ENCODE data around the gene RRAGD.

DNA sequence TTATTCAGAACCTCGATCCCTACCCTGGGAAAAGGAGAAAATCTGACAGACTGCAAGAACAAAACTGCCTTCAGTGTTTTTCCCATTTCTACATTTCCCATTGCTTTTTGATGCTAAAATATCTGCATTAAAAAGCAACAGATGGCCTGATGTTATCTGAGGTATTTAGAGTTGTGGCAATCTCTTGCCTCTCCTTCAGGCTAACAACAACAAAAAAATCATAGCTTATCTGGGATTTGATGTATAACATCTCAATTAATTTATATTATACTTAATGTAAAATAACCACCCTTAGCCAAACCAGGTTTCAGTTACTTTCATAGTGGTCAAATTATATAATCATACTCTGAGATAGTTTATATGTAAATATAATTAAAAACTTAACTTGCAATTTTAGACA is 81.2 kb downstream of the RRAGD start:
- TF ChIP-seq CTCF (IDR thresholded peaks at IDR 0.05) (no peak), NFIC (IDR thresholded peaks at IDR 0.05; ENCODE audit: borderline replicate concordance) (no peak), GABPA (IDR thresholded peaks at IDR 0.05; ENCODE audit: low read depth) (no peak), MAX (IDR thresholded peaks at IDR 0.05; ENCODE audit: low read depth) (no peak), IRF3 (IDR thresholded peaks at IDR 0.05; ENCODE audit: low read depth, low read length) (no peak), ELF1 (IDR thresholded peaks at IDR 0.05) (no peak), RAD21 (IDR thresholded peaks at IDR 0.05; ENCODE audit: low read length) (no peak), POLR2AphosphoS5 (IDR thresholded peaks at IDR 0.05; ENCODE audit: low read depth, low read length) (no peak), FOXM1 (IDR thresholded peaks at IDR 0.05; ENCODE audit: low read depth) (no peak), RFX5 (IDR thresholded peaks at IDR 0.05; ENCODE audit: low read length) (no peak), SMC3 (IDR thresholded peaks at IDR 0.05; ENCODE audit: low read depth, low read length) (no peak), TAF1 (IDR thresholded peaks at IDR 0.05; ENCODE audit: borderline replicate concordance, low read depth, low read length) (no peak)
